HG03196 (cell line): Measurements from ENCODE around the gene ADIG.

Experiments
- ATAC-seq: cut with Tn5 transposase; IDR thresholded peaks from one replicate; pipeline ENCODE4 v1.9.1; 2021; ENCODE audit not compliant: unreplicated experiment

The ADIG gene

GRCh38 chr20:38600057-38600456, 19.1 kb downstream of the ADIG start:
- ATAC-seq: no peak

- no peak for ATAC-seq
Observed at GRCh38 chr20:38601216-38602184, 20.5 kb downstream of the ADIG start, which contains the start of gene ARHGAP40. Gene ARHGAP40 (plus strand): TSS chr20:38601809.

DNA sequence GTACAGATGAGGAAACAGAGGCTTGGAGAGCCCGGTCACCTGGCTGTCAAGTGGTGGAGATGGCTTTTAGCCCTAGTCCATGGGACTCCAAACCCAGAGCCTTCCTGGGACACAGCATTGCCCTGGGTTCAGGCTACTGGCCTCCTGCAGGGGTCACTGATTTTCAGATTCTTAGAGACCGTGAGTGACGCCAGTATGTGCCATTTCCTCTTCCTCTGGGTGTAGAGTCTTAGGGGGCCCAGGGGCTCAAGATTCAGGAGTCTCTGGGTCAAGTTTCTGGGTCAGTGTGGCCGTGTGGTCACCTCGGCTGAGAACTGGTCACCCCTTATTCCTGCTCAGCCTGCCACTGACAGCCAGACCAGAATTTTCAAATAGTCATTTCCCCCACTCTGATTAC, 21.2 kb downstream of the ADIG start:
- no peak for ATAC-seq

DNA sequence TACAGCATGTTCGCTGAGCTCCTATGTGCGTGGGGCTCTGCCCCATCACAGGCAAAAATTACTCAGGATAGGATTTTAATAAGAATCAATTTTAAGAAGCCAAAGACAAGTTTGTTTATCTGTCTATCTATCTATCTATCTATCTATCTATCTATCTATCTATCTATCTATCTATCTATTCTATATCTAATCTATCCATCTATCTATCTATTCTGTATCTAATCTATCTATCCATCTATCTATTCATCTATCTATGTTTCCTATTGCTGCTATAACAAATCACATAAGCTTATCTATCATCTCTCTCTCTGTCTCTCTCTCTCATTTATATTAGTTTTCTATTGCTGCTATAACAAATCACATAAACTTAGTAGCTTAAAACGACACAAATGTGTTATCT, 22.3 kb downstream of the ADIG start:
- ATAC-seq: no peak

GRCh38 chr20:38604873-38605303, 23.9 kb downstream of the ADIG start:
- no peak for ATAC-seq

DNA sequence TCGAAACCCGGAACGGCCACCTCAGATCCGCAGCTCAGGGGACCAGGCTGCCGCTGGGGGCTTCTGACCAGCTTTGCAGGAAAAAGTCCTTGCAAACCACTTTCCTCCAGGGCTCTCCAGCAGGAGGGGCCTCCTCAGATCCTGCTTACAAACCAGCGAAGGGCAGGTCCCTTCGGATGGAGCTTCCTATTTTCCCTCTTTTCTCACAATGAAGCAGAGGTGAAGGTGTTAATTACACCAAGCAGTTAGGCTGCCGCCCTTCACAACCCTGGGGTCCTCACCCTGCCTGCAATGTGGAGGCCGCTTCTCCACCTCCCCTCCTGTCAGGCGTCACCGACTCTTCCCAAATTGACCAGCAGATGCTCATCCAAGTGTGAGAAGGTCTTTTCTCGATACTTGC, 26.4 kb downstream of the ADIG start:
- no peak for ATAC-seq

GRCh38 chr20:38608188-38608587, 27.2 kb downstream of the ADIG start:
- ATAC-seq: no peak

- ATAC-seq: no peak
Observed at GRCh38 chr20:38609815-38610214, 28.8 kb downstream of the ADIG start.

DNA sequence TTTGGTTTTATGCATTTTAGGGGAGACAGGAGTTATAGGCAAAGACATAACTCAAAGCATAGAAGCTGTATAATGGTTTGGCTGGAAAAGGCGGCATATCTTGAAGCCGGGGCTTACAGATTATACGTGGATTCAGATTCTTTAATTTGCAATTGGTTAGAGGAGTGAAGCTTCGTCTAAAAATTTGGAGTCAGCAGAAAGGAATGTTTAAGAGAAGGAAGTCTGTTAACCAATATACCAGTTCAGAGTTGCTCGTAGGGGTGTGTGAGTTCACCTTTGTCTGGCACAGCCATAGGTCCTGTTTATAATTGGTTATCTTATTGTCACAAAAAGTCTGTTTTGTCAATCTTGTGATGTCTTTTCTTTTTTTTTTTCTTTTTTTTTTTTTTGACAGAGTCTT, 29.5 kb downstream of the ADIG start:
- no peak for ATAC-seq

GRCh38 chr20:38612751-38613515, 31.9 kb downstream of the ADIG start:
- ATAC-seq: no peak

- ATAC-seq: no peak
Observed at GRCh38 chr20:38615283-38615682, 34.3 kb downstream of the ADIG start.

GRCh38 chr20:38616457-38616856, 35.5 kb downstream of the ADIG start:
- ATAC-seq: no peak

- ATAC-seq: no peak
Observed at GRCh38 chr20:38617011-38617829, 36.2 kb downstream of the ADIG start.

DNA sequence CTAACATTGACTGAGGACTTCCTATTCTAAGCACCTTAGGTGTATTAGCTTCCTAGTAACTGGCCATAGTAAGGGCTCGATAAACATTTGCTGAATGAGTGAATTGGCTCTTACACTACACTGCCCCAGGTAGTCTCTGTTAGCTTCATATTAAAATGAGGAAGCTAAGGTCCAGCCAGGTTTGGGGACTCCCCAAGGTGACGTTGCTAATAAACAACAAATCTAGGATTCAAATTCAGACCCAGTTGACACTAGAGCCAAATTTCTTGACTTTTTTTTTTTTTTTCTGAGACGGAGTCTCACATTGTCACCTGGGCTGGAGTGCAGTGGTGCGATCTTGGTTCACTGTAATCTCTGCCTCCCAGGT, 36.8 kb downstream of the ADIG start:
- ATAC-seq: no peak

DNA sequence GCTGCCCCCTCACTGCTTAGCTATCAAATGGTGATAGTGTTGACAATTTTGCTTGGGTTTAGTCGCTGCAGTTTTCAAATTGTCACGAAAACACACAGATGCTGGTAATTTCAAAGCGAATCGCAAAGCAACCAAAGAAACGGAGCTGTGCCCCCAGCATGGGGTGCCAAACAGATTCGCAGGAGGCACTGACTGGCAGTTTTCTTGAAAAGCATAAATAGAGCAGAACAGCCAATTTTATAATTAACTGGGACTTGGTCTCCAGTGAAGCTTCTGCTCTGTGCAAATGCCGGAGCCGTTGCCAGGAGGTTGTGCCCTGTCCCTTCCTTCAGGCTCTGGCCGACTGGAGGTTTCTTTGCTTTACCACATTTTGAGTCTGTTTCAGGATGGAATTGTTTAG, 39.4 kb downstream of the ADIG start:
- ATAC-seq: no peak

DNA sequence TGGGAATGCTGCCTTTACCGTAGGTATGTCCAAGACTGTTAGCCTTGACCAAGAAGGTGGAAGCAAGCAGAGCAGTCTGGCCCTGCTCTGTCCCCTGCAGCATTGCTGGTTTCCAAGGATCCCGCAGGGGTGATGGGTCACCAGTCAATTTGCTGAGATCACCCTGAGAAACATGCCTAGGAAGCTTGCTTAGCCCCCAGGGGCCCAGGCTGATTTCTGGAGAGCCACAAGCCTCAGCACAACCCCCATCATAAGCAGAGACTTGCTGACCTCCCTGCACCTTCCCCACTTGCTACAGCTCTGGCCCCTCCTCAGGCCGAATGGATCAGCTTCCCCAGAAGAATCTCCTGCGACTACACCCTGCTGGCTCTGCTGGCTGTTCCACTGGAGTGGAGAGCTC, 42.1 kb downstream of the ADIG start:
- no peak for ATAC-seq

DNA sequence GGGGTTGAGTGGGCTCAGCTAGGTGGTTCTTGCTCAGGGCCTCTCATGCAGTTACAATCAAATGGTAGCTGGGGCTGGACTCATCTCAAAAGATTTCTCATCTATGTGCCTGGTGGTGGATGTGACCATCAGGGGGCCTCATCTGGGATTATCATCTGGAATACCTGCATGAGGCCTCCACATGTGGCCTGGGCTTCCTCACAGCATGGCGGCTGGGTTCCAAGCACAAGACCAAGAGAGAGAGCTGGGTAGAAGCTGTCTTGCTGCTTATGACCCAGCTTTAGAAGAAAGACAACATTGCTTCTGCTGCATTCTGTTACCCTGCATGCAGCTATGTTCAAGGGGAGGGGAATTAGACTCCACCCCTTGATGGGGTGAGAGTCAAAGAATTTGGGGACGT, 43.1 kb downstream of the ADIG start:
- no peak for ATAC-seq

DNA sequence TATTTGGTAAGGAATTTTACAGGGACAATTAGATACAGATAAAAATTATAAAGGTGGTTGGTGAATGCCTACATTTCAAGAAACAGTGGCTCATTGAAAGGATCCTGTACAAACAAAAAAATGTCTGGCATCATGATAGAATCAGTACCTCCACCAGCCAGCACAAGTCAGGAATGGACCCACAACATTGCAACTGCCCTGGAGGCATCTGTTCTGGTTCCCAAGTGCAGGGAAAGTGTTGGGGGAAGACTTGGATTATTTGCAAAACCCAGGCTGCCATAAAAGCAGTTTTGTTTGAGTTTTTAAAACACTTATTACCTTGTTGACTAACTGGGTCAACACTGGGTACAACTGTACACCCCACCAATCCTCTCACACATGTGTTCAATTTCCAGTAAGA, 44.9 kb downstream of the ADIG start:
- ATAC-seq: no peak

DNA sequence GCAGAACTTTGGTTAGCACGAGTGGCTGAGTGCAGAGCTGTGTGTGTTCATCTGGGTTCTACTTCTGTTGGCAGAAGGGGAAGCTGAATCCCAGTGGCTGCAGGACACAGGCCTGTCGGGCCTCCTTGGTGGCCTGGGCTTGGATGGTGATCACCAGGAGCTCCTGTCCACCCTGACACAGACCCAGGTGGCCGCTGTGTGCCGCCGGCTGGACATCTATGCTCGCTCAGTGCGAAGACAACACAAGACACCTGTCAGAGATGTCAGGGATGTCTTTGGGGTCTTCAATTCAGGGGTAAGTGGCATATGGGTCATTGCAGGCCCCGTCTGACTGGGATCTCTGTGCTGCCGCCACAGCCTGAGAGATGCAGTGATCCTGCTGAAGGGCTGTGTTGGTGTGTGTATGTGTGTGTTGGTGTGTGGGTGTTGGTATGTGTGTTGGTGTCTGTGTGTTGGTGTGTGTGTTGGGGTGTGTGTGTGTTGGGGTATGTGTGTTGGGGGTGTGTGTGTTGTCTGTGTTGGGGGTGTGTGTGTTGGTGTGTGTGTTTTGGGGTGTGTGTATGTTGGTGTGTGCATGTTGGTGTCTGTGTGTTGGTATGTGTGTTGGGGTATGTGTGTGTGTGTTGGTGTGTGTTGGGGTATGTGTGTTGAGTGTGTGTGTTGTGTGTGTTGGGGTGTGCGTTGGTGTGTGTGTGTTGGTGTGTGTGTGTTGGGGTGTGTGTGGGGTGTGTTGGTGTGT, 46.1 kb downstream of the ADIG start:
- ATAC-seq: no peak
